Activated T-cell treated with anti-CD3 and anti-CD28 coated beads, Interleukin-2, amount 50 U/mL, for 24 hours (primary cell): ENCODE results near the gene GDPGP1.
A peak's percentile ranks its signal among the peaks of the same experiment; 100 is the strongest.
"Not testable (repeated sequence)": the region's sequence is repeated elsewhere in the genome, so short reads cannot be mapped to it uniquely, and the experiment has no call there.

Source experiments
- DNase-seq: peaks from one replicate; pipeline ENCODE4 v3.0.0-alpha.2; 2020
- H3K27ac Mint-ChIP-seq: 2 replicates; pipeline ENCODE4 v1.8.0; 2020; ENCODE audit warnings: mild to moderate bottlenecking, mixed read lengths
- H3K27me3 Mint-ChIP-seq: 2 replicates; pipeline ENCODE4 v1.8.0; 2020; ENCODE audit warnings: mixed read lengths
- H3K36me3 Mint-ChIP-seq: 2 replicates; pipeline ENCODE4 v1.8.0; 2020; ENCODE audit warnings: low read depth, mixed read lengths
- H3K4me1 Mint-ChIP-seq: 2 replicates; pipeline ENCODE4 v1.8.0; 2020; ENCODE audit warnings: low read depth, mixed read lengths
- H3K4me3 Mint-ChIP-seq: 2 replicates; pipeline ENCODE4 v1.8.0; 2020; ENCODE audit warnings: mild to moderate bottlenecking, moderate library complexity, mixed read lengths
- H3K9me3 Mint-ChIP-seq: 2 replicates; pipeline ENCODE4 v1.8.0; 2020; ENCODE audit warnings: mixed read lengths

Gene GDPGP1

GRCh38 chr15:90280743-90281142 is 46.7 kb downstream of the GDPGP1 start:
- H3K27ac Mint-ChIP-seq, DNase-seq, H3K4me3 Mint-ChIP-seq, H3K36me3 Mint-ChIP-seq, H3K27me3 Mint-ChIP-seq, H3K9me3 Mint-ChIP-seq, H3K4me1 Mint-ChIP-seq: not testable (repeated sequence)

- H3K9me3 Mint-ChIP-seq, H3K4me1 Mint-ChIP-seq, DNase-seq, H3K27ac Mint-ChIP-seq, H3K27me3 Mint-ChIP-seq, H3K36me3 Mint-ChIP-seq, H3K4me3 Mint-ChIP-seq: not testable (repeated sequence)
These were observed 47.6 kb downstream of the GDPGP1 start for GRCh38 chr15:90281637-90282036.

GRCh38 chr15:90286678-90287077 is 52.7 kb downstream of the GDPGP1 start:
- Mint-ChIP-seq H3K36me3 (no peaks in the 10 kb centered on the region), H3K27me3 (no peaks in the 10 kb centered on the region), H3K4me1 (no peaks in the 10 kb centered on the region), H3K27ac (no peak overlapping the region), H3K4me3 (no peak overlapping the region), H3K9me3 (no peaks in the 10 kb centered on the region)
- DNase-seq: no peak

GRCh38 chr15:90287101-90287500 is 53.1 kb downstream of the GDPGP1 start:
- no peak overlapping the region for H3K27ac Mint-ChIP-seq
- H3K9me3 Mint-ChIP-seq: no peaks in the 10 kb centered on the region
- no peaks in the 10 kb centered on the region for H3K27me3 Mint-ChIP-seq
- no peaks in the 10 kb centered on the region for H3K36me3 Mint-ChIP-seq
- no peaks in the 10 kb centered on the region for H3K4me1 Mint-ChIP-seq
- H3K4me3 Mint-ChIP-seq: no peak overlapping the region
- no peak for DNase-seq

GRCh38 chr15:90287946-90288345 is 53.9 kb downstream of the GDPGP1 start:
- no peaks in the 10 kb centered on the region for H3K36me3 Mint-ChIP-seq
- no peak overlapping the region for H3K4me3 Mint-ChIP-seq
- DNase-seq: no peak
- H3K9me3 Mint-ChIP-seq: no peaks in the 10 kb centered on the region
- H3K27ac Mint-ChIP-seq: no peak overlapping the region
- no peaks in the 10 kb centered on the region for H3K4me1 Mint-ChIP-seq
- no peaks in the 10 kb centered on the region for H3K27me3 Mint-ChIP-seq

GRCh38 chr15:90291679-90292356 is 57.8 kb downstream of the GDPGP1 start:
- H3K27me3 Mint-ChIP-seq: peaks cover 3% of the 10 kb centered on the region
- no peaks in the 10 kb centered on the region for H3K9me3 Mint-ChIP-seq
- no peak for DNase-seq
- peaks cover 7% of the 10 kb centered on the region for H3K4me1 Mint-ChIP-seq
- H3K4me3 Mint-ChIP-seq: no peak overlapping the region
- H3K36me3 Mint-ChIP-seq: no peaks in the 10 kb centered on the region
- no peak overlapping the region for H3K27ac Mint-ChIP-seq

- not testable (repeated sequence) for H3K27me3 Mint-ChIP-seq, H3K27ac Mint-ChIP-seq, H3K9me3 Mint-ChIP-seq, H3K36me3 Mint-ChIP-seq, H3K4me3 Mint-ChIP-seq
- H3K4me1 Mint-ChIP-seq: peaks cover 11% of the 10 kb centered on the region
- DNase-seq: peak; percentile 82
These were observed 59.2 kb downstream of the GDPGP1 start for GRCh38 chr15:90293040-90293810.

GRCh38 chr15:90294159-90294558 is 60.1 kb downstream of the GDPGP1 start:
- Mint-ChIP-seq H3K9me3 (no peaks in the 10 kb centered on the region), H3K36me3 (no peaks in the 10 kb centered on the region), H3K27me3 (peaks cover 3% of the 10 kb centered on the region), H3K4me3 (no peak overlapping the region), H3K4me1 (peaks cover 11% of the 10 kb centered on the region), H3K27ac (no peak overlapping the region)
- no peak for DNase-seq

GRCh38 chr15:90294601-90295269 is 60.7 kb downstream of the GDPGP1 start:
- no peaks in the 10 kb centered on the region for H3K36me3 Mint-ChIP-seq
- DNase-seq: no peak
- no peaks in the 10 kb centered on the region for H3K9me3 Mint-ChIP-seq
- no peak overlapping the region for H3K4me3 Mint-ChIP-seq
- peaks cover 11% of the 10 kb centered on the region for H3K4me1 Mint-ChIP-seq
- H3K27me3 Mint-ChIP-seq: peaks cover 3% of the 10 kb centered on the region
- no peak overlapping the region for H3K27ac Mint-ChIP-seq

GRCh38 chr15:90295270-90295648 is 61.2 kb downstream of the GDPGP1 start:
- DNase-seq: no peak
- no peaks in the 10 kb centered on the region for H3K9me3 Mint-ChIP-seq
- peaks cover 3% of the 10 kb centered on the region for H3K27me3 Mint-ChIP-seq
- H3K4me3 Mint-ChIP-seq: no peak overlapping the region
- peaks cover 11% of the 10 kb centered on the region for H3K4me1 Mint-ChIP-seq
- H3K27ac Mint-ChIP-seq: no peak overlapping the region
- no peaks in the 10 kb centered on the region for H3K36me3 Mint-ChIP-seq
